Endothelial cell of umbilical vein (primary cell): ENCODE data around the gene STARD9.

Experiments
- CTCF ChIP-seq, 2 donors: IDR thresholded peaks; 1 replicate in 1 of 2; 2 replicates in 1 of 2; pipeline ENCODE4 v1.5.1; 2011; ENCODE audit warnings: low read length in 2 of 2, mild to moderate bottlenecking in 2 of 2, moderate library complexity in 2 of 2, control low read depth in 1 of 2, inconsistent platforms in 1 of 2, low read depth in 1 of 2; ENCODE audit not compliant: insufficient read depth in 1 of 2; ENCODE audit errors: extremely low read depth in 1 of 2
- FOS ChIP-seq: IDR thresholded peaks from 2 replicates; pipeline ENCODE4 v1.6.1; 2011; ENCODE audit warnings: mild to moderate bottlenecking, low read length, moderate library complexity, borderline replicate concordance; ENCODE audit not compliant: insufficient read depth
- JUN ChIP-seq: IDR thresholded peaks from 2 replicates; pipeline ENCODE4 v1.6.1; 2011; ENCODE audit warnings: borderline replicate concordance, low read depth; ENCODE audit not compliant: insufficient read length, insufficient read depth

- TF ChIP-seq CTCF (IDR thresholded peaks at IDR 0.05; ENCODE audit: extremely low read depth in 1 of 2, insufficient read depth in 1 of 2, low read depth in 1 of 2, low read length in 2 of 2), result no peak
- no peak for TF ChIP-seq FOS
- no peak for TF ChIP-seq JUN
Observed at GRCh38 chr15:42721016-42721415, 145.6 kb downstream of the STARD9 start.
